Measurements from ENCODE around the gene KIZ.

GRCh38 chr20:21189761-21190523, 64.1 kb downstream of the KIZ start:
- TF ChIP-seq, protein P1, sequence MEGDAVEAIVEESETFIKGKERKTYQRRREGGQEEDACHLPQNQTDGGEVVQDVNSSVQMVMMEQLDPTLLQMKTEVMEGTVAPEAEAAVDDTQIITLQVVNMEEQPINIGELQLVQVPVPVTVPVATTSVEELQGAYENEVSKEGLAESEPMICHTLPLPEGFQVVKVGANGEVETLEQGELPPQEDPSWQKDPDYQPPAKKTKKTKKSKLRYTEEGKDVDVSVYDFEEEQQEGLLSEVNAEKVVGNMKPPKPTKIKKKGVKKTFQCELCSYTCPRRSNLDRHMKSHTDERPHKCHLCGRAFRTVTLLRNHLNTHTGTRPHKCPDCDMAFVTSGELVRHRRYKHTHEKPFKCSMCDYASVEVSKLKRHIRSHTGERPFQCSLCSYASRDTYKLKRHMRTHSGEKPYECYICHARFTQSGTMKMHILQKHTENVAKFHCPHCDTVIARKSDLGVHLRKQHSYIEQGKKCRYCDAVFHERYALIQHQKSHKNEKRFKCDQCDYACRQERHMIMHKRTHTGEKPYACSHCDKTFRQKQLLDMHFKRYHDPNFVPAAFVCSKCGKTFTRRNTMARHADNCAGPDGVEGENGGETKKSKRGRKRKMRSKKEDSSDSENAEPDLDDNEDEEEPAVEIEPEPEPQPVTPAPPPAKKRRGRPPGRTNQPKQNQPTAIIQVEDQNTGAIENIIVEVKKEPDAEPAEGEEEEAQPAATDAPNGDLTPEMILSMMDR (IDR thresholded peaks at IDR 0.05), result no peak
- TF ChIP-seq POLR2A (IDR thresholded peaks at IDR 0.05) (no peak), POLR2AphosphoS5 (IDR thresholded peaks at IDR 0.05) (no peak)

Measured in sigmoid colon (tissue), 4 donors.